GM23338 (cell line): ENCODE results near the gene PRELID3B. TPM values are rescaled to one million over a fixed set of nuclear protein-coding genes. Genes with fewer than 3 reads are reported as not detected.

Experiments
- ATAC-seq: fragments of 200-7000 bp; cut with Tn5 transposase; 3 replicates; pipeline ENCODE4 v1.9.1; 2020
- DNase-seq: peaks from one replicate; pipeline ENCODE4 v3.0.0-alpha.2; 2015; ENCODE audit warnings: low spot score
- H2AFZ ChIP-seq: fragments of 200-600 bp; sonication (generic); 2 replicates; pipeline ENCODE4 v1.8.0; 2016; ENCODE audit warnings: antibody characterized with exemption, mild to moderate bottlenecking, moderate library complexity
- H3F3A ChIP-seq: fragments of 200-600 bp; sonication (generic); replicated peaks from 2 replicates; pipeline ENCODE4 v1.8.0; 2017; ENCODE audit warnings: antibody characterized with exemption, mixed run types, low read depth
- H3K27ac ChIP-seq: fragments of 200-600 bp; sonication (generic); 2 replicates; pipeline ENCODE4 v1.6.1; 2016; ENCODE audit warnings: low read depth
- H3K27me3 ChIP-seq: fragments of 200-600 bp; sonication (generic); 2 replicates; pipeline ENCODE4 v1.8.0; 2016; ENCODE audit warnings: mild to moderate bottlenecking, mixed run types, moderate library complexity; ENCODE audit not compliant: insufficient read depth
- H3K36me3 ChIP-seq: fragments of 200-600 bp; sonication (generic); 2 replicates; pipeline ENCODE4 v1.8.0; 2016; ENCODE audit warnings: mild to moderate bottlenecking; ENCODE audit not compliant: insufficient read depth
- H3K4me1 ChIP-seq: fragments of 200-600 bp; sonication (generic); 2 replicates; pipeline ENCODE4 v1.8.0; 2016; ENCODE audit warnings: mild to moderate bottlenecking, moderate library complexity; ENCODE audit not compliant: insufficient read depth
- H3K4me2 ChIP-seq: fragments of 200-600 bp; sonication (generic); 2 replicates; pipeline ENCODE4 v1.7.1; 2017; ENCODE audit warnings: mixed run types
- H3K4me3 ChIP-seq: fragments of 200-600 bp; sonication (generic); 2 replicates; pipeline ENCODE4 v1.6.1; 2016; ENCODE audit warnings: mixed run types
- H3K79me2 ChIP-seq: fragments of 200-600 bp; sonication (generic); replicated peaks from 2 replicates; pipeline ENCODE4 v1.8.0; 2017; ENCODE audit warnings: mild to moderate bottlenecking; ENCODE audit not compliant: insufficient read depth
- H3K9me2 ChIP-seq: fragments of 200-600 bp; sonication (generic); 2 replicates; pipeline ENCODE4 v1.8.0; 2017; ENCODE audit not compliant: insufficient read depth
- H4K20me1 ChIP-seq: fragments of 200-600 bp; sonication (generic); replicated peaks from 2 replicates; pipeline ENCODE4 v1.8.0; 2017; ENCODE audit warnings: mild to moderate bottlenecking; ENCODE audit not compliant: insufficient read depth
- H3K27ac Mint-ChIP-seq: 2 replicates; pipeline ENCODE4 v1.8.0; 2020; ENCODE audit warnings: inconsistent platforms, mild to moderate bottlenecking, moderate library complexity, mixed read lengths
- H3K27me3 Mint-ChIP-seq: 3 replicates; pipeline ENCODE4 v1.8.0; 2022; ENCODE audit warnings: low read depth, mild to moderate bottlenecking, moderate library complexity, mixed read lengths, inconsistent platforms; ENCODE audit not compliant: insufficient read depth, poor library complexity
- H3K36me3 Mint-ChIP-seq: 3 replicates; pipeline ENCODE4 v1.8.0; 2021; ENCODE audit warnings: low read depth, mild to moderate bottlenecking, inconsistent platforms, moderate library complexity, mixed read lengths
- H3K4me1 Mint-ChIP-seq: 3 replicates; pipeline ENCODE4 v1.8.0; 2020; ENCODE audit warnings: mild to moderate bottlenecking, inconsistent platforms, mixed read lengths
- H3K4me3 Mint-ChIP-seq: 3 replicates; pipeline ENCODE4 v1.8.0; 2021; ENCODE audit warnings: moderate library complexity, mild to moderate bottlenecking, inconsistent platforms, mixed read lengths
- H3K9me3 Mint-ChIP-seq: 3 replicates; pipeline ENCODE4 v1.8.0; 2020; ENCODE audit warnings: moderate library complexity, mild to moderate bottlenecking, inconsistent platforms, mixed read lengths
- CREB1 ChIP-seq: fragments of 250-450 bp; sonication (Bioruptor Pico); IDR thresholded peaks from 2 replicates; pipeline ENCODE4 v1.5.0; 2020; ENCODE audit warnings: low read depth, mild to moderate bottlenecking, moderate library complexity
- CTCF ChIP-seq, 2 experiments: fragments of 200-600 bp in 1 of 2; sonication (generic) in 1 of 2; conservative IDR thresholded peaks; 2 replicates each; pipeline versions ENCODE4 v1.5.1 to v1.6.1; 2016 to 2017; ENCODE audit warnings: antibody characterized with exemption in 2 of 2, low read depth in 2 of 2, mild to moderate bottlenecking in 2 of 2, moderate library complexity in 1 of 2
- EZH2phosphoT487 ChIP-seq: fragments of 200-600 bp; sonication (generic); IDR thresholded peaks from one replicate; pipeline ENCODE4 v1.8.1; 2018; ENCODE audit warnings: antibody characterized with exemption; ENCODE audit not compliant: unreplicated experiment
- POLR2AphosphoS5 ChIP-seq: IDR thresholded peaks from 2 replicates; pipeline ENCODE4 v1.6.1; 2016; ENCODE audit warnings: antibody characterized with exemption, low read depth
- ZNF114 ChIP-seq: fragments of 250-450 bp; sonication (Bioruptor Pico); IDR thresholded peaks from 2 replicates; pipeline ENCODE4 v1.5.0; 2020; ENCODE audit warnings: mild to moderate bottlenecking, moderate library complexity
- ZNF462 ChIP-seq: fragments of 250-450 bp; sonication (Bioruptor Pico); IDR thresholded peaks from 2 replicates; pipeline ENCODE4 v1.5.0; 2020; ENCODE audit warnings: mild to moderate bottlenecking, moderate library complexity
- polyA plus RNA-seq: library from polyadenylated mRNA; unstranded; fragments of >200 nt; fragmentation: Nextera tagmentation; extraction: Ambion mirVana; gene quantifications from 2 replicates; pipeline ENCODE4 v1.2.1, GENCODE V29; 2016
- total RNA-seq: library from RNA; depleted of rRNA; stranded (reverse); fragments of >200 nt; shearing (Covaris generic); gene quantifications from 2 replicates; pipeline ENCODE4 v1.2.3, GENCODE V29; 2014

PRELID3B gene
- total and polyA plus RNA-seq, 2 experiments from 2014 or later, result 42.7 to 43.6 TPM

- H3K4me3 Mint-ChIP-seq, result no peak overlapping the region
Measured at GRCh38 chr20:59010321-59010994, 32.1 kb downstream of the PRELID3B start.

More at GRCh38 chr20:59010321-59010994, 32.1 kb downstream of the PRELID3B start:
- TF ChIP-seq CREB1 (CRISPR knock-in tag), result no peak
- no peak for TF ChIP-seq POLR2AphosphoS5
- TF ChIP-seq EZH2phosphoT487, result no peak
- TF ChIP-seq ZNF114 (CRISPR knock-in tag), result no peak
- TF ChIP-seq CTCF (conservative IDR thresholded peaks at IDR 0.05; ENCODE audit: low read depth in 2 of 2), result no peak
- TF ChIP-seq ZNF462 (CRISPR knock-in tag), result no peak
- Histone ChIP-seq H3K27me3 (peaks cover 11% of the 10 kb centered on the region), H3K4me3 (no peak overlapping the region), H2AFZ (no peak overlapping the region), H4K20me1 (no peaks in the 10 kb centered on the region), H3K4me2 (no peak overlapping the region), H3K27ac (no peak overlapping the region), H3K36me3 (no peaks in the 10 kb centered on the region), H3F3A (no peaks in the 10 kb centered on the region), H3K79me2 (no peaks in the 10 kb centered on the region), H3K9me2 (no peaks in the 10 kb centered on the region), H3K4me1 (peaks cover 5% of the 10 kb centered on the region; the same call in 1 of the 2 replicates)
- H3K9me3 Mint-ChIP-seq, result no peaks in the 10 kb centered on the region
- no peak for DNase-seq
- no peaks in the 10 kb centered on the region for H3K36me3 Mint-ChIP-seq
- ATAC-seq, result no peak
- H3K27me3 Mint-ChIP-seq, result peaks cover 24% of the 10 kb centered on the region
- peaks cover 16% of the 10 kb centered on the region; the same call in 2 of the 3 replicates for H3K4me1 Mint-ChIP-seq
- H3K27ac Mint-ChIP-seq, result no peak overlapping the region
